ENCODE data around the gene SIL1.
"Not testable (repeated sequence)": the region's sequence is repeated elsewhere in the genome, so short reads cannot be mapped to it uniquely, and the experiment has no call there.

The SIL1 gene

GRCh38 chr5:139199321-139199720, 1.2 kb upstream of the SIL1 start:
- no peak for DNase-seq

DNA sequence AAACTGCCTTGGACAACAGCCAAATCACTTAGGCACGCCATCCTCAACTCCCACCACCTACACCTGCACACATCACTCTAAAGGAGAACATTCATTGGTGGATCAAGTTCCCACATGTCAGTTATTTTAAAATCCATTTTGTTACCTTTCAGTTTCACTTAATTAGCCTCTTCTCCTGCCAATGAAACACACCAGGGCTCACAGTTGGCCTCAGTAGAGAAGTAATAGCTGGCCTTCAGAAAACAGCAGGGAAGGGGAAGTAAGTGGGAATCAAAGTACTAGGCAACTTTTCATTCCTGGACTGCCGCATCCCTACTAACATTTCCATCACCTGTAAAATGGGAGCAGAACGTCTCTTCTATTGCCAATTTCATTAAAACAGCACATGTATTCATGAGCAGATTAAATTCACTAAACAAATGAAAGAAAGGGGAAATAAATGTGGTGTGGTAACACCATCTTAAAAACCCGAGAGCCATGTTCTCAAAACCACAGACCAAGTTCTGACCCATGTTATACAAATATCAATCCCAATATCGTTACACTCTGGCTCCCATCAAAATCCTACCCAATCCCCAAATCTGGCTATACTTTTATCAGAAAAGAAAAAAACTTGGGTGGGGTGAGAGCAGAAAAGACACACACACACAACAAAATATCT, 1.7 kb downstream of the SIL1 start:
- no peak for DNase-seq

DNA sequence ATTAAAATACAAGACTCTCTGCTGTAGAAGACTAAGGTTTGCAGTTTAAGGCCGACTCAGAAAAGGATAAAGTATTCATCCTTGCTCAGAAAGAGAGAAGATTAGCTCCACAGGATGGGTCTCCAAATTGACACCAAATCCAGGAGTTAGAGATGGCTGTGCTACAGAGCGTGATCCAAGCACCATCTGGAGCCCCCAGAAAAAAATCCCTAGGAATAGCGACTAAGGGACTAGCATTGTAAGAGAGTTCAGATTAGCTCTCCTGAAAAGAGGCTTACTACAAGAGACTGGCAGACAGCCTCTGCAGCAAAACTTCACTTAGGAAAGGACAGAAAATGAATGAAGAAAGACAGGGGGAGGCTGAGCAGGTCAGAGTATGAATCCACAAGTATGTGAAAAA, 3.7 kb downstream of the SIL1 start:
- no peak for DNase-seq

DNA sequence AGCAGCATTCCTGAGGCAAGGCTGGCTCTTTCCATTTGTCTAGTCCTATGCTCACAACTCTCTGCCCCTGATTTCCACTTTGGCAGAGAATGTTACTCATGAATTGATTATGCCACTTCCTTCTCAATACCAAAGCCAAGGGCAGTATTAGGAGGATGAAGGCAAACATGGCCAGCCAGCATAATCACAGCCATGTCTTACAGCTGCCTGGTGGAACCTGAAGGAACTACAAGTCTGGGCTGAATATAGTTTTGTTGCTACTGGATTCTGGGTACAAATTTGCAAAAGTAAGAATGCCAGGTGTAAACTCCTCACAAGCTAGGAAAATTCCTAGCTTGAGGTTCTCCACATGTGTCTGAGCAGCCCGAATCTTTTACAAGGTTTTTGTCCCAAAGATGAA, 4.2 kb downstream of the SIL1 start:
- DNase-seq: no peak

DNA sequence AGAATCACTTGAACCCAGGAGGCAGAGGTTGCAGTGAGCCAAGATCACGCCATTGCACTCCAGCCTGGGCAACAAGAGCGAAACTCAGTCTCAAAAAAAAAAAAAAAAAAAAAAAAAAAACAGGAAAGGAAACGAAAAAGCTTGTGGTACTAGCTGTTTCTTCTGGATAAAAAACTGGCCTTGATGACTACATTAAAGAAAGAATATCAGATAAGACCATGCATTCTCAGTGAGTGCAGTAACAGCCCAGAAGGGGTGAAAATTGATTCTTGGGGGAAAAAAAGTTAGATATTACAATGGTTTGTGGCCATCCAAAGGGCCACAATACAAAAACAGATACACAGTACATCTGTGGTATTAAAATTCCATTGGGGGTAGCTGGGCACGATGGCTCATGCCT, 5.3 kb downstream of the SIL1 start:
- DNase-seq: not testable (repeated sequence)

- DNase-seq: not testable (repeated sequence)
Observed at GRCh38 chr5:139191954-139192353, 6.2 kb downstream of the SIL1 start.

GRCh38 chr5:139190125-139190524, 8.0 kb downstream of the SIL1 start:
- no peak for DNase-seq

DNA sequence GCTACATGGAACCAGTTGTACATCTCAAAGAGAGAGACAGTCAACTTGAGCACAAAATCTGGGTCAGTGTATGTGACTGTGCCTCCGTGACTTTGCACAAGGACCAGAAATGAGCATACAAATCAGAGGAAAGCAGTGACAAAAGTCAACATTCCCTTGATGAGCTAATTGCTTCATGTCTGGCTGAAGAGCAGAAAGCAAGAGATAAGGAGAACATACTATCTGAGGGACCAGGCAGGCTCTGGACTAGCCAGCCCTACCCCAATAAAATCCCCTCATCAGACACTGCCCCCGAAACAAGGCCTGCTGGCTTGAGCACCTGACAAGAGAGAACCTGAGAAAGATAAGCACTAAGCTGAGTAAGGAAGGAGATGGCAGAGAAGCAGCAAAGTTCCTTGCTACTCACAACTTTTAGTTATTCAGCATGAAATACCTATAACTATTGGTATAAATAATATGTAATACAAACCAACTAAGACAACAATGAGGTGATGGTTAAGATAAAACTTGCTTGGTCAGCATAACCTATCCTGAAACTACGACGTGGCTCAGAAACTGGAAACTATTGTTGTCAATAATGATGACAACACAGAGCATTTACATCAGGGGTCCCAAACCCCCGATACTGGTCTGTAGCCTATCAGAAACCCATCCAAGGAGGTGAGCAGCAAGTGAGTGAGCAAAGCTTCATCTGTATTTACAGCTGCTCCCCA, 9.5 kb downstream of the SIL1 start:
- no peak for DNase-seq

GRCh38 chr5:139186752-139187326, 11.3 kb downstream of the SIL1 start:
- no peak for DNase-seq

- DNase-seq: no peak
Observed at GRCh38 chr5:139186261-139186660, 11.9 kb downstream of the SIL1 start.

GRCh38 chr5:139185589-139185988, 12.6 kb downstream of the SIL1 start:
- DNase-seq: no peak

- no peak for DNase-seq
Observed at GRCh38 chr5:139183502-139183901, 14.7 kb downstream of the SIL1 start.

DNA sequence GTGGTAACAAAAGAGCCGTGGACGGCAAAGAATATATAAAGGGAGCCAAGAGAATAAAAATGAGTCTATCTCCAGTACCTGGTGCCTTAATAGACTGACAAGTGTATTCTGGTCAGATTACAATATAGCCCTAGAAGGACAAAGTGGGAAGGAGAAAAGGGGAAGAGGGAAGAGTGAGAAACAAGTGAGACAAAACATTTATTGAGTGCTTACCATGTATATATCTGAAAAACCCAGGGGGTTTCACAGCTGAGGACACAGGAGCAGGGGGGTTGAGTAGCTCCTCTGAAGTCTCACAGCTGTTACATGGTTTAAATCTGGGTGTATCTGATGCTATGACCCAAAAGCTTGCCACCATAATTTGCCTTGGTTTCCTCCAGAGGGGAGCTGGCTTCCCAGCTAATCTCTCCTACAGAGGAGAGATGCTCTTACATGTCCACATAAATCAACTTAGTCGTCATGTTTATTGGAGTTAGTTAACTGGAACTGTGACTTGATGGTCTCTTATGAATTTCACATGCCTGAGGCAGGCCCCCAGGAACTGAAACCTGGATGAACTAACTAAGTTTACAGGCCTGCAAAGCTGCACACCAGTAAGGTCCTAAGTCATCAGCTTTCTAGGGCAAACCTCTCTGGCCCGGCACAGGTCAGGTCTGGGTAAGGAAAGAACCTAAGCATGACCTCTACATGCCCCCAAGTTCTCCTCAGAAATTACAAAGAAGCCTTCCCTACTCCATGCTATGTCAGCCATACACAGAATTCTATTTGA, 15.5 kb downstream of the SIL1 start:
- DNase-seq: no peak

GRCh38 chr5:139181835-139182452, 16.2 kb downstream of the SIL1 start:
- DNase-seq: no peak

DNA sequence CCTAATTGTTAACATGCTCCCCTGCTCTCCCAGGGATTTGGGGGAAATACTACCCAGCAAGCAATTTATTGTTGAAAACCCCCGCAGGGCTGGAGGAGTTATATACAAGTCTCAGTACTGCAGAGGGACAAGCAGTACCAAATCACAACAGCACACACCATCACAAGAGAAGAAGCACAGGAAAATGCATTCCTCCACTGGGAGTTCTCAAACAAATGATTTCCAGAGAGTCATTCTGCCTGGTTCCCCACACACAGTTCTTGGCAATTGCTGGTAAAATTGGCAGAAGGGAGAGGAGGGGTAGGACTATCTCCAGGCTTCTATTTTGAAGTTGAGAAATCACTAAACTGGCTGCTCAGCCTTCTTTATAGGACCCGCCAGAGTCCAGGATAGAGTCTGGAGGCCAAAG, 16.8 kb downstream of the SIL1 start:
- DNase-seq: no peak

DNA sequence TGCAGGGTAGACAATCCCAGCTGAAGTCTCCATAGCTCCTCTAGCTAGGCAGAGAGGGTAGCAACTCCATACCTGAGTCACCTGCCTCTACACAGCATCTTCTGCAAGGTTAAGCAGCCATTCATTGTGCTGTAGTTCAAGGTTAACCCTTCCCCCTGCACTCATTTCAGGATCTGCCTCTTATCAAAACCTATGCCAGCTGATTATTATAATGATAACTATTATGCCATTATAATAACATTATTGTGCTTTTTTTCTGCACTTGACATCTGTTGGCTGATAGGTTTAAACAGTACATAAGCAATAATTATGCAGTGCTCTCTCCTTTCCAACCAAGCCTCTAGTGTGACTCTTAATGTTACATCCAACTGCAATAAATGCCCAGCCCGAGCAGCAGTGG, 17.3 kb downstream of the SIL1 start:
- no peak for DNase-seq

GRCh38 chr5:139179778-139180513, 18.2 kb downstream of the SIL1 start:
- not testable (repeated sequence) for DNase-seq

GRCh38 chr5:139178935-139179334, 19.2 kb downstream of the SIL1 start:
- DNase-seq: no peak

DNA sequence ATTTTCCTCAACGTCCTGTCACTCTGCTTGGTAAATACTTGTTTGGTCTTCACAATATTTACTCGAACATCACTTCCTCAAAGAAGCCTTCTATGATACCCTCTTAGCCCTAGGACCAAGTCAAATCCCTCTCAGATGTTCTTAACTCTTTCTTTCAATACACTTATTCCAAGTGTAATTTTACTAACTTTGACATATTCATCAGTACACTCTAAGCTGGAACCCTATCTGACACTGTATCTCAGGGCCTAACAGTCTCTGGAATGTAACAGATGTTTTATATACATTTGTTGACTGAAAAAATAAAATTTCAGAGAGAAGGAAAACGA, 19.6 kb downstream of the SIL1 start:
- DNase-seq: no peak

DNA sequence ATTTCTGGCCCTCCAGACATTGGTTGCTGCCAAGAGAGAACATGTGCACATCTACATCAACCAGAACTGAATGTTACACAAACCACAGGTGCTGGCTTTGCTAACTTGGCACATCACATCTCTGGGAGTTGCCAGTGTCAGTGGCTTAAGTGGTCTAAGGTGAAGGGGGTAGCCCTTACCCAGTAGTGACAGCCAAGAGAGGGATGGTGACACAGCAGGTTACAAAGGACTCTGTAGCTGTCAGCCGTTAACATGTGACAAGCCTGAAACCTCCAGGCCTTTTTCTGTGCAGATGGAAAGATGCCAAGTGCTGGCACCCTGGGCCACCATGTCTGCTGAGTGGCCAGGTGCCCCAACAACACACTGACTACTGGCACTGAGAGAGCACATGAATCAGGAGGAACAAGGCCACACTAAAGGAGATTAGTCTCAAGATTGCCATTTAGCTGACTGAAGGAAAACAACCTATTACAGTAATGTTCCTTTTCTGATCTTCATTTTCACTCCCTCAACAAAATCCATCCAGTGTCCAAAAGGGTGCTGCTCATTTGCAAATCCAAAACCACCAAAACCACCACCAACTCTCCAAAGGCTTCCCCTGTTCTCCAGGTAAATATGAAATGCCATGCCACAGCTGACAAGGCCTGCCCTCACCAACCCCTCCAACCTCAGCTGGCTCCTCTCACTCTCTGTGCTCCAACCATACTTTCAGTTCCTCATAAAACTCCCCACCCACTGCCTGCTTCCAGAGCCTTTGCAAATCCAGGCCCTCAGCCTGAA, 20.2 kb downstream of the SIL1 start:
- DNase-seq: no peak

GRCh38 chr5:139177281-139177680, 20.9 kb downstream of the SIL1 start:
- not testable (repeated sequence) for DNase-seq

- DNase-seq: not testable (repeated sequence)
Observed at GRCh38 chr5:139174382-139174781, 23.8 kb downstream of the SIL1 start.

Data from activated naive CD4-positive, alpha-beta T cell (primary cell).